ENCODE data around the gene PRM1.
"Not testable (repeated sequence)": the region's sequence is repeated elsewhere in the genome, so short reads cannot be mapped to it uniquely, and the experiment has no call there.

Gene PRM1

DNA sequence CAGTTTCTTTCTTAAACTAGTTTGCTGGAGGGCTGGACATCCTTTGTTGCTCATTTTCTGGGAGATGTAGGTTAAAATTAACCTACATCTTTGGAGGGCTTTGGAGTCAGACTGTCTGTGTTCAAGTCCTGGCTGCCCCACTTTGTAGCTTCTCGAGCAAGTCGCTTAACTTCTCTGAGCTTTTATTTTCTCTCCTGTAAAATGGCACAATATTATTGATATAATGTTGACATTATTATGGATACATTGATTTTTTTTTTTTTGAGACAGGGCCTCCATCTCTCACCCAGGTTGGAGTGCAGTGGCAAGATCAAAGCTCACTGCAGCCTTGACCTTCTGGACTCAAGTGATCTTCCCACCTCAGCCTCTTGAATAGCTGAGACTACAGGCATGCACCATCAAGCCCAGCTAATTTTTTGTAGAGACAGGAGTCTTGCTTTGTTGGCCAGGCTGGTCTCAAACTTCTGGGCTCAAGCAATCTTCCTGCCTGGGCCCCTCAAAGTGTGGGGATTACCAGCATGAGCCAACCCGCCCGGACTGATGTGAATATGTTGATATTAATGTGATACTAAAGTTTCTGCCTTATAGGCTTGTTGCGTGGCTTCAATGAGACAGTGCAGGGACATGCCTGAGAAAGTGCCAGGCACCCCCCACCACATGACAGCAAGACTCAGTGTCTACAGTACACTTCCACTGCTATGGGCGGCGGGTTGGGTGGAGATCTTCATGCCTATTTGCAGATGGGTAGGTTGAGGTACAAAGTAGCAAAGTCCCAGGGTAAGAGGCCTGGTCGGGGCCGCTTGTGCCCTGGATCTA, 32.6 kb upstream of the PRM1 start:
- no peak for DNase-seq

DNA sequence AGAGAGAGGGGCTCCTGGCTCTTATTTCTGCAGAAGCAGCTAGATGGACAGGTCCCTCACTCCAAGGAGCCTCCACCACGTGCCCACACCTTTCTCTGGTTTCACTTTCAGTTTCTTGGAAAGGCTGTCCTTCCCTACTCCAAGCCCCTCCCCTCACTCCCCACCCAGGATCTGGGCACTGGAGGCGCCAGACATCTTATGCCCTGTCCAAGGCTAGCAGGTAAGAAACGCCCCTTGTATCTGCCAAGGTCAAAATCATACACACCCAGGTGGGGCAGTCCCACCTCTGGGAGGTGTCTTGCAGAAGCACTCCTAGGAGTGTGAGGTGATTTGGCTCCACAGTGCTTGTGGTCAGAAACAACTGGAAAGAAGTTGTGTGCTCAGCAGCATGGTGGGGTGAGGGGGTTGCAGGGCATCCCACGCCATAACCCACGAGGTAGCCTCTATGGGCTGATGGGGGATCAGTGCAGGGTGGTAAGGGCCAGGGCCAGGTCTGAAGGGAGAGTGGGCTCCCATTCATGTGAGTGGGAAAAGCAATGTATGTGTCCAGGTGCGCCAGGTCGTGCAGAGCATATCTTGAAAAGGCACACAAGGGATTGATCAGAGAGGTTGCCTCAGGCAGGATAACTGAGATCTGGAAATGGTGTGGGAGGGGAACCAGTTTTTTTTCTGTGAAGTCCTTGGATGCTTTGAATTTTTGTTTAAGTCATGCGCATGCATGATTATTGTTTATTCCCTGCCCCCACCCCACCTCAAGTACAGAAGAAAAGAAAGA, 31.8 kb upstream of the PRM1 start:
- DNase-seq, result peak; percentile 42

DNA sequence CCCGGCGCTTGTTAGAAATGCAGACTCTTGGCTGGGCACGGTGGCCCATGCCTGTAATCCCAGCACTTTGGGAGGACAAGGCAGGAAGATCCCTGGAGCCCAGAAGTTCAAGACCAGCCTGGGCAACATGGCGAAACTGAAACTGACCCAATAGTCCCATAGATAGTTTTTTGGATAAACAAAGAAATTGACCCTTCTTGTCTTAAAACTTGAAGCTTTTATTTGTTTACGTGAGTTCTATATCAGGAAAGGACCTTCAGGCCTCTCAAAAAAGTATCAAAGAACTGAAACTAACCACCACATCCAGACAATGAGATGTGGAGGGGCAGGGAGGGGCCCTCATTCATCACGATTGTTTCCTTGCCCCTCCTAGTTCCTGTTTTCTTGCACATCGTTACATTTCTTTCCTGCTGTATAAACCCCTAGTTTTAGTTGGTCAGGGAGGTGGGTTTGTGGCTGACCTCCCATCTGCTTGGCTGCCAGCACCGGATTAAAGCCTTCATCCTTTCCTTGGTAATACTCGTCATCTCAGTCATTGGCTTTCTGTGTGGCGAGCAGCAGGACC, 29.9 kb upstream of the PRM1 start:
- no peak for DNase-seq

DNA sequence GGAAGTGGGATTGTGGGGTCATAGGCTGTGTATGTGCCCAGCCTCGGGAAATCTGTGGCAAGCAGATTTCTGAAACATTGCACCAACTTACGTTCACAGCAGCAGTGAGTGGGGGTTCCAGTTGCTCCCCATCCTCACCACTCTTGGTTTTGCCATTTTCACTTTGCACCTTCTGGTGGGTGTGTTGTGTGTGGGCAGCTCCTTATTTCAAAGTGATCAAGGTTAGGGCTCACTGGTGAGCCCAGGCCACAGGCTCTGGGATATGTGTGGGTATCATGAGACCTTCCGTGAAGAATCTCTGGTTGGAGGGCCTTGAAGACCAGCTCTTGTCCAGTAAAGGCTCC, 29.5 kb upstream of the PRM1 start:
- DNase-seq, result no peak

DNA sequence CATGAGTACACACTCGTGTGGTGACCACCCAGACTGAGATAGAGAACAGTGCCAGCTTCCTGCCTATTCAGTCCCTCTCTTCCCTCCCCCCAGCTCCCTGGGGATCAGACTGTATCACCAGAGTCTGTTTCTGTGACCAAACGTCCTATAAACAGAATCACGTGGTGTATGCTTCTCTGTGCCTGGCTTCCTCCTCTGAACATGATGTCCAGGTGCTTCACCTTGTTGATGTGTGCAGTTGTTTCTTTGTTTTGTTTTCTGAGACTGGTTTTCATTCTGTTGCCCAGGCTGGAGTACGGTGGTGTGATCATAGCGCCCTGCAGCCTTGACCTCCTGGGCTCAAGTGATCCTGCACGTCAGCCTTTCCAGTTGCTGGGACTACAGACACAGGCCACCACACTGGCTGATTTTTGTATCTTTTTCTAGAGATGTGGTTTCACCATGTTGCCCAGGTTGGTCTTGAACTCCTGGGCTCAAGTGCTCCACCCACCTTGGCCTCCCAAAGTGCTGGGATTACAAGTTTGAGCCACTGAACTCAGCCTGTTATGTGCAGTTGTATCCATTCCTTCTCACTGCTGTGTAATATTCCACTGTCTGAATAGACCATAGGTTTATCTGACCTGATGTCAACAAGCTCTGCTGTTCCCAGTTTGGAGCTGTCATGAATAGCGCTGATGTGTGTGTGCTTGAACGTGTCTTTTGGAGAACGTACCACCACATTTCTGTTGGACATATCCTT, 28.9 kb upstream of the PRM1 start:
- no peak for DNase-seq

DNA sequence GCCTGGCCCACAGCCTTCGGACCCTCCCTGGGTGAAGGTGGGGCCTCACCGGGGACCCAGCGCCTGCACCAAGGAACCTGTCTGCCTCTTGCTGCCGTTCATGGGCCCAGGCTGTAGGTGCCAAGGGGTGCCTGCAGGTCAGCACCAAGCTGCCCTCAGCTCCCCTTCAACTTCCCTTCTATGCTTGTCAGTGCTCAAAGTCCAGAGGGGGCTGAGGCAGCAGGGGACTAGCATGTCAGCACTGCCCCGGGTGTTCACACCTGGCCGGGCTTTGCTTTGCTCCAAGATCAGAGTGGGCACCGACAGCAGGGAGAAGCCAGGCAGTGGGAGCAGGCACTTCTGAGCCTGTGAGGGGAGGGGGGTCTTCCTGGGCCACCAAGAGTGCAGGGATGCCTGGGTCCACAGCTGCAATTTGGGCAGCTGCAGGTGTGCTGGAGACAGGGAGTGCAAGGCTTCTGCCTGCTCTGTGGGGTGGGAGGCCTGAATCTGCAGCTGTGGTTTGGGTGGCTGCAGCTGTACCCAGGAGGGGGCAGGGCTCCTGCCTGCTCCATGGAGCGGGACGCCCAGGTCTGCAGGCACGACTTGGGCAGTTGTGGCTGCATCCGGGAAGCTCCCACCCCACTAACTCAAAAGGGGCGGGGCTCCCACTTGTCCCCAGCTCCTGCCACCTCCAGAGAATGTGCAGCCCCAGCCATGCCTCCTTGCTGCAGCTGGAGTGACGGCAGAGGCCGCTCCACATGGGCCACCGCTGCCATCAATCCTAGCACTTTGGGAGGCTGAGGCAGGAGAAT, 27.6 kb upstream of the PRM1 start:
- no peak for DNase-seq

DNA sequence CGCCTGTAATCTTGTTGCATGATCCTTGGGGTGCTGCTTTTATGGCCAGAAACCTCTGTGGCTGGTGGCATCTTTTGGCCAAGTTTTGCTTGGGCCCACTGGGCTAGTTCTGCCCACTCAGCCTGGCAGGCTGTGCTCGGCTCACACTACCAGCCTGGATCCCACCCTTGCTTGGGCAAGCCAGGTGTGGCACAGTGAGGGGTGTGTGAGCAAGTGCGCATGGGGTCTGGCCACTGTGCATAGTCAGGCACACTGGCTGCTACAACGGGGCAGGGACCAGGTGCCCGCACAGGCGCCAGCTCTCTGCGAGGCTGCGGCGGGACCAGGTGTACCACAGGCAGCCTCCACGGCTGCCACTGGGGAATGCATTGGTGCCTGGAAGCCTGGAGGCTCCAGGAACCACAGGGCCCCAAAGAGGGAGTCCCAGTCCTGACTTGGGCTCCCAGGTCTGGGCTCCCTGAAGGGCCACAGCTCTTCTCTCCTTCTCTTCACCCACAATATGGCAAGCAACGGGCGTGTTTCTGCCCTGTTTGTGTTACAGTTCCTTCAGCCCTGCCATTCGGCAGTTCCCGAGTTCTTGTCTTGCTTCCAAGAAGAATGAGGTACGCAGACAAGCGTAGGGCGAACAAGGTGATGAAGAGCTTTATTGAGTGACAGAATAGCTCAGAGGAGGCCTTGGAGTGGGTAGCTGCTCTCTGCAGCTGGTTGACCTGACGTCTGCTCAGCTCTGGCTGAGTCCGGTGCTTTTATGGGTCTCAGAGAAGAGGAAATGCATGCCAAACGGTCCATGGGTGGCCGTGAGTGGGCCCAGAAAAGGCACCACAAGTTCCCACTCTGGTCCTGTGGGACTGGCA, 26.7 kb upstream of the PRM1 start:
- no peak for DNase-seq

DNA sequence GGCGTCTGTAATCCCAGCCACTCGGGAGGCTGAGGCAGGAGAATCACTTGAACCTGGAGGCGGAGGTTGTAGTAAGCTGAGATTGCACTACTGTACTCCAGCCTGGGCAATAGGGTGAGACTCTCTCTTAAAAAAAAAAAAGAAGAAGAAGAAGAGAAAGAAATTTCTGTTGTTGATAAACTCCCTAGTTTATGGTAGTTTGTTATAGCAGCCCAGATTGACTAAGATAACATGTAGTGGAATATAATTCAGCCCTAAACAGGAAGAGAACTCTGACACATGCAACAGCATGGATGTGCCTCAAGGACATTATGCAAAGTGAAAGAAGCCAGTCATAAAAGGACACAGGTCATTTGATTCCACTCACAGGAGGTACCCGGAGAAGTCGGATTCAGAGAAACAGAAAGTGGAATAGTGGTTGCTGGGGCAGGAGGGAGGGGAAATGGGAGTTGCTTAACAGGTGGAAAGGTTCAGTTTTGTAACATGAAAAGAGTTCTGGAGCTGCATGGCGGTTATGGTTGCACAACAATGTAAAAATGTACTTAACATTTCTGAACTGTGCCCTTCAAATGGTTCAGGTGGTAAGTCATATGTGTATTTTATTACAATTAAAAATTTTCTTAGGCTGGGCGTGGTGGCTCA, 26.0 kb upstream of the PRM1 start:
- DNase-seq, result no peak

DNA sequence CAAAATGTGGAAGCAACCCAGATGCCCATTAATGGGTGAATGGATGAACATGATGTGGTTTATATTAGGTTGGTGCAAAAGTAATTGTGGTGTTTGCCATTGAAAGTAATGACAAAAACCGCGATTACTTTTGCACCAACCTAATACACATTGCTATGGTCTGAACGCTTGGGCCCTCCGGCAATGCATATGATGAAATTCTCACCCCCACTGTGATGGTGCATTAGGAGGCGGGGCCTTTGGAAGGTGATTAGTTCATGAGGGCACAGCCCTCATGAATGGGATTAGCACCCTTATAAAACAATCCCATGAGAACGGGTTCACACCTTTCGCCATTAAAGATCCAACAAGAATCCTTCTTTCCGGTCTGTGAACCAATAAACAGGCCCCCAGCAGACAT, 25.3 kb upstream of the PRM1 start:
- no peak for DNase-seq

DNA sequence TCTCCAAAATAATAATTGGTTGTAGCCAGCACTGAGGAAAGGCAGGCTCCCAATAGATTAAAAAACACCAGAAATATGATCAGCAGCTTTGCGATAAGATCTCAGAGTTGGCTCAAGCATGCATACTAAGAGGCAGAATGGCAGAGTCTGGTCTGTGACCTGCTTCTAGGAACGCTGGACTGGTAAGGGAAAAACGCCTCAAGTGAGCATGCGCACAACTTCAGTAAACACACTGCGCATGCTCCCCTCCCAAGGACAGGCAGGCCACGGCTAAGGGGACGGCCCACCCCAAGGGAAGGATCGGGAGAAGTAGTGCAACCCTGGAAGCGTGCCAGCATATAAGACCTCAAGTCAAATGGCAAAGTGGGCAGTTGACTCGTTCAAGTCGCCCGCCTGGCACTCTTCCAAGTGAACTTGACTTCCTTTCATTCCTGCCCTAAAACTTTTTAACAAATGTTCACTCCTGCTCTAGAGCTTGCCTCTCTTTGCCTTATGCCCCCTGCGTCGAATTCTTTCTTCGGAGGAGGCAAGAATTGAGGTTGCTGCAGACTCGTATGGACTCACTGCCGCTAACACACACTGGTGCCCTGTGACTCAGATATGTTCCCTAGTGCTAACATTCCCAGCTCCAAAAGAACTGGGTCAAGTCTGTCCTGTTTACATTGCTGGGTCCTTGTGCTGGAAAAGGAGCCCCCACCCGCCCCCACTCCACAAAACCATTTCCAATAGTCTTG, 22.4 kb upstream of the PRM1 start:
- DNase-seq, result no peak

DNA sequence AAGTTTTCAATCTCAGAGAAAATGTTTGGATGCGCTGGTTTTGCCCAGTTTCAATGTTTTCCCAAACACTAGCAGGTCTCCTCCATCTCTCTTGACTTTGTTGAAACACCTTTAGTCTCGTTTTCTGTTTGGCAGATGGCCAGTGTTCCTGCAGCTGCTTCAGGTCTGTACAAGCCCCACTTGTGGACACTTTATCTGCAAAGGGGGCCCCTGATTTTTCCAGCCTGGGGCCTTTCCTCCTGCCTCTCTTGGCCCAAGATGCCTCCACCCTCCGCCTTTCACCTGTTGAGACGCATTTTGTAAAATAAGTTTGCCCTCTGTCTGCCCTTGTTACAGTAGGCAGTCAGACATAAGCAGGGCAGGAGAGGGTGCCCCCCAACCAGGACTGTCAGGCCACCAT, 21.8 kb upstream of the PRM1 start:
- DNase-seq, result no peak

DNA sequence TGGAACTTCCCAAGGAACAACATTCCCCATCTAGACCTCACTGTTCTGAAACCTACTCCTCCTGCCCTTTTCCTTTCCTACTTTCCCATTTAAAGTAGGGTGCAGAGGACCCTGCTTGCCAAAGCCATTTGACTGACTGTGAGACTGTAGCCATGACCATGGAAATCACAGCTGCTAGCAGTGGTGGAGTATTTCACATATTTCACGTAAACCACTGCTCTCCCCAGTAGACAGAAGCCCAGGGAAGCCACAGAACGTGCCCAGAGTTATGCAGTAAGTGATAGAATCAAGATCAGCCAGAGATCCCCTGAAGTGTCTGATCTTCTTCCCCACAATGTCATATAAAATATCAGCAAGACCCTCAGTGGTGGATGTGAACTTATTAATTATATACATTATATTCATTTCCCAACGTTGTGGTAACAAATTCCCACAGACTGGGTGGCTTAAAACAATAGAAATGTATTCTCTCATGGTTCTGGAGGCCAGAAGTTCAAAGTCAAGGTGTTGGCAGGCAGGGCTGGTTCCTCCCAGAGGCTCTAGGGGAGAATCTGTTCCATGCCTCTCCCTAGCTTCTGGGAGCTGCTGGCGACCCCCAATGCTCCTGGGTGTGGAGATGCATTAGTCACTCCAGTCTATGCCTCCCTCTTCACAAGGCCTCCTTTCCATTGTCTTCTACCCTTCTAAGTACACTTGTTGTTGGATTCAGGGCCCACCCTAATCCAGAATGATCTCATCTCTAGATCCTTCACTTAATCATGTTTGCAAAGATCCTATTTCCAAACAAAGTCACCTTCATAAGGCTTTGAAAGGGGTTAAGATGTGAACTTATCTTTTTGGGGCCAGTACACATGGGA, 20.7 kb upstream of the PRM1 start:
- DNase-seq, result no peak

DNA sequence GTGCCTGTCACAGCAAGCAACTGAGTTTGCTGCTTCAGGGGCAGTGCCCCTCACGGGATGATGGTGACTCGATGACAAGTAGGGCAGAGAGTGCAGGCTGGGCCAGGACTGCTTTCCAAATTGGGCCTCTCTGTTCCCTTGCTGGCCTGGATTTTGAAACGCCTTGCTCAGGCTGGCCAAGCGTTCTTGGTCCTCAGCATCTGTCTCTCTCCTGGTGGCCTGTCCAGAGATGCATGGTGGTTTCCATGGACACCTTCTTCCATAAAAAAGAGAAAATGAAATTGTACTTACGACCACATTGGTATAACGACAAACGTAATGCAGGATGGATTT, 19.4 kb upstream of the PRM1 start:
- DNase-seq, result no peak

DNA sequence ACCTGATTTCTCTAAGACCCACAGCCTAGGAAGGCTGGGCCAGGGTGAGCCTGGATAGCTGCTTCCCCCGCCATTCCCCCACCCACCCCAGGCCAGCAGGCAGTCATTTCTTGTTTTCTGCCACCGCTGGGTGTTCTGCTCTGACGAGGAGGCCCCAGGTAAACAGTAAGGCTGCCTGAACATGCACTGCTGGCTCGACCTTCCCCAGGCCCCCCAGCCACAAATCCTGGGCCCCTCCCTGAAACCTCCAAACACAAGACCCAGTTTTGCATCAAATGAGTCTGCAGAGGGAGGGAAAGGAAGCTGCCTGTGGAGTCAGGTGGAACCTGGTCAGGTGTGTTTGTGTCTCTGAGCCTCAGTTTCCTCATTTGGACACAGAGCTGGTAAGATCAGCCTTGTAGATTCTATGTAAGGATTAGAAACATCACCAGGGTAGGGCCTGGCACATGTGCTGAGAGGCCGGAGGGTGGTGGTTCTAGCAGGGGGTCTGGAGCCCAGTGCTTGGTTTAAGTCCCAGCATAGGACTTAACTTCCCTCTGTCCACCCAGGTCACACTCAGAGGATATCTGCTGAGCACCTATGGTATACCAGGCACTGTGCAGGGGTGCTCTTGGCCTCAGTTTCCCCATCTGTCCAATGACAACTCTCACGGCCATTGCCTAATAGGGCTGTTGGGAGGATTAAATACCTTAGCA, 18.9 kb upstream of the PRM1 start:
- DNase-seq, result no peak

DNA sequence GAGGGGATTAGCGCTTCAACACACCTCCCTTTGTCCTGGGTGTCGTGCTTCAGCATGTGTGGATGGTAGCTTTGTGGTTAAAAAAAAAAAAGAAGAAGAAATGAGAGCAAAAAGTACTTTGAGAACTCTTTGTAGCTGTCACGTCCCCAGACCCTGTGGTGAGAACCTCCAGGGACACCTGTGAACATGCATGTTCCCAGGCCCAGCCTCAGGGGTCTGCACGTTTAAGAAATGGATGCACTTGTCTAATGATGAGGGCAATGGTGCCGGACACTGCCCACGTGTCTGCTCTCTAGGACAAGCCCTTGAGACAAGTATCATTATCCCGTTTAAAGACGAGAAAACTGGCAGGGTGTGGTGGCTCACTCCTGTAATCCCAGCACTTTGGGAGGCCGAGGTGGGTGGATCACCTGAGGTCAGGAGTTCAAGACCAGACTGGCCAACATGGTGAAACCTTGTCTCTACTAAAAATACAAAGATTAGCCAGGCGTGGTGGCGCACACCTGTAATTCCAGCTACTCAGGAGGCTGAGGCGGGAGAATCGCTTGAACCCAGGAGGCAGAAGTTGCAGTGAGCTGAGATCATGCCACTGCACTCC, 17.9 kb upstream of the PRM1 start:
- DNase-seq, result not testable (repeated sequence)

DNA sequence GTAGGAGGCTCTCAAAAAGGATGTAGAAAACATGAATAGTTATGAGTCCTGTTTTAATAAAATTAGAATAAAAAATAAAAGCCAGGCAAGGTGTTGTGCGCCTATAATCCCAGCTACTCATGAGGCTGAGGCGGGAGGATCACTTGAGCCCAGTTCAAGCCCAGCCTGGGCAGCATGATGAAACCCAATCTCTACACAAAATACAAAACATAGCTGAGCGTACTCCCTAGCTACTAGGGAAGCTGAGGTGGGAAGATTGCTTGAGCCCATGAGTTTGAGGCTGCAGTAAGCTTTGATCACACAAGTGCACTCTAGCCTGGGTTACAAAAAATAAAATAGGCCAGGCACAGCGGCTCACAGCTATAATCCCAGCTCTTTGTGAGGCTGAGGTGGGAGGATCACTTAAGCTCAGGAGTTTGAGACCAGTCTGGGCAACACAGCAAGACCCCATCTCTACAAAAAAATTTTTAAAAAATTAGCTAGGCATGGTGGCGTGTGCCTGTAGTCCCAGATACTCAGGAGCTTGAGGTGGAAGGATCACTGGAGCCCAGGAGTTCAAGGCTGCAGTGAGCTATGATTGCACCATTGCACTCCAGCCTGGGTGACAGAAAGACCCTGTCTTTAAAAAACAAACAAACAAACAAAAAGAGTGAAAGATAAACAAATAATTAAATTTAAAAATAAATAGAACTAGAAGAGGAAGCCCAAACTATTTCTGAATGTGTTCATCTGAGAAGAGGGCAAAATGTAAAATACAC, 17.2 kb upstream of the PRM1 start:
- DNase-seq, result no peak

DNA sequence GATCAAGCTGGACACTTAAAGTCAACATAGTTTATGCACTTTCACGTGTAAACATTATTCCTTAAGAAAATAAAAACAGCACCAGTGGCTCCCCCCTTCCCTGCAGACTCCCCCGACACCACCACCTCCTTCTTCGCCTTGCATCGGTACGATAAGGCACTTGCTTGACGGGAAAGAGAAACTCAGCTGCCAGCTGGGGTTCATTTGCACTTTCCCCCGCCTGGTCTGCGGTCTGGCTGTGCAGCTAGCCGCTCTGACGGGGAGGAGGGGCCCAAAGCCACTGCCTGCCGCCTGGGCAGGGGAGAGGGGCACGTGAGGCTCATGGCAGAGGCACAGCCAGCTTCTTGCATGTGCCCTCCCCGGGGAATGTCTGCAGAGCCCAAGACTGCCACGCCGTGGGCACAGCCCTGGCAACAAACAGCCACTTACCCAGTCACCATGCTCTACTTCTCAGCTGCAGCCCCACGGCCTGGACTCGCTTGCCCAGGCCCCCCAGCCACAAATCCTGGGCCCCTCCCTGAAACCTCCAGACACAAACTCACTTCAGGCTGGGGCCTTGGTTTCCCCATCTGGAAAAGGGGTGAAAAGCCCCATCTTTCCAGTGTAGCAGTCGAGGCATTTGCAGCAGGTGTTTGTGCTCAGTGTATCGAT, 16.5 kb upstream of the PRM1 start:
- DNase-seq, result peak; percentile 46
